ENCODE data around the gene FES. TPM values are rescaled to one million over a fixed set of nuclear protein-coding genes. Genes with fewer than 3 reads are reported as not detected.
"Not testable (repeated sequence)": the region's sequence is repeated elsewhere in the genome, so short reads cannot be mapped to it uniquely, and the experiment has no call there.

FES gene
- total and polyA plus RNA-seq, 5 donors from 2014 or later = 0.13 to 3.8 (median 0.13) TPM; not detected in 2

DNA sequence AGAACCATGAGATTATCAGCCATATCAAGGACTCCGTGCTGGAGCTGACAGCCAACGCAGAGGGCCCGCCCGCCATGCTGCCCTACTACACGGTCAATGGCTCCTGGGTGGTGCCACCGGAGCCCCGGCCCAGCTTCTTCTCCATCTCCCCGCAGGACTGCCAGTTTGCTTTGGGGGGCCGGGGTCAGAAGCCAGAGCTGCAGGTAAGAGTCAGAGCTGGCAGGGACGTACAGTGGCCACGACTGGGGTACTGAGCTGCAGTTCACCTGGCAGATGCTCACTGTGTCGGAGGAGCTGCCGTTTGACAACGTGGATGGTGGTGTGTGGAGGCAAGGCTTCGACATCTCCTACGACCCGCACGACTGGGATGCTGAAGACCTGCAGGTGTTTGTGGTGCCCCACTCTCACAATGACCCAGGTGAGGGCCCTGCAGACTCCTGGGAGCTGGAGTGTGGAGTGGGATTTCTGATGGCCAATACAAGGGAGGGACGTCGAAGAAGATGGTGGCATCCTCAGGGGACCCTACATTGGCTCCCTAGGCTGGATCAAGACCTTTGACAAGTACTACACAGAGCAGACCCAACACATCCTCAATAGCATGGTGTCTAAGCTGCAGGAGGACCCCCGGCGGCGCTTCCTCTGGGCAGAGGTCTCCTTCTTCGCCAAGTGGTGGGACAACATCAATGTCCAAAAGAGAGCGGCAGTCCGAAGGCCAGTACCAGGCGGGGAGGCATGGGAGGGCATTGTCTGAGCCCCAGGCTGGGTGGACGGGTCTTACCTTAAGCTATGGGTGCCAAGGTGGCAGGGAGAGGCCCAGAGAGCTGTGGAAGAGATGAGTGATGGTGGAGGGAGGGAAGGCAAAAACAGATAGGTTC, 21.2 kb downstream of the FES start:
- ATAC-seq (ENCODE audit: low read depth in 2 of 2) = no peak
- H3K27me3 ChIP-seq (ENCODE audit: control insufficient read depth, insufficient read depth, low read length) = no peaks in the 10 kb centered on the region
- Mint-ChIP-seq H3K36me3 (peaks cover 27% of the 10 kb centered on the region), H3K27ac (peak overlapping the region in 1 of 3 donors; percentile 67), H3K4me3 (peak overlapping the region in 2 of 4 donors; percentile 39 to 64), H3K27me3 (no peaks in the 10 kb centered on the region), H3K4me1 (peaks cover 4 to 34% (median 17%) of the 10 kb centered on the region in 4 donors), H3K9me3 (peaks cover 0 to 1% (median 0%) of the 10 kb centered on the region in 7 donors)
- no peaks in the 10 kb centered on the region for H3K9me3 ChIP-seq (ENCODE audit: control insufficient read depth in 2 of 2, low read length in 2 of 2)
- peaks cover 16% of the 10 kb centered on the region for H3K4me1 ChIP-seq (ENCODE audit: control insufficient read depth, insufficient read depth, low read length, poor library complexity, severe bottlenecking)
- peaks cover 46% of the 10 kb centered on the region for H3K36me3 ChIP-seq (ENCODE audit: control insufficient read depth, insufficient read depth, low read length)
- no peak overlapping the region for H3K27ac ChIP-seq (ENCODE audit: insufficient read depth, low read length, poor library complexity, severe bottlenecking)
- H3K4me3 ChIP-seq (ENCODE audit: low read depth, low read length) = no peak overlapping the region
- no peak for DNase-seq

DNA sequence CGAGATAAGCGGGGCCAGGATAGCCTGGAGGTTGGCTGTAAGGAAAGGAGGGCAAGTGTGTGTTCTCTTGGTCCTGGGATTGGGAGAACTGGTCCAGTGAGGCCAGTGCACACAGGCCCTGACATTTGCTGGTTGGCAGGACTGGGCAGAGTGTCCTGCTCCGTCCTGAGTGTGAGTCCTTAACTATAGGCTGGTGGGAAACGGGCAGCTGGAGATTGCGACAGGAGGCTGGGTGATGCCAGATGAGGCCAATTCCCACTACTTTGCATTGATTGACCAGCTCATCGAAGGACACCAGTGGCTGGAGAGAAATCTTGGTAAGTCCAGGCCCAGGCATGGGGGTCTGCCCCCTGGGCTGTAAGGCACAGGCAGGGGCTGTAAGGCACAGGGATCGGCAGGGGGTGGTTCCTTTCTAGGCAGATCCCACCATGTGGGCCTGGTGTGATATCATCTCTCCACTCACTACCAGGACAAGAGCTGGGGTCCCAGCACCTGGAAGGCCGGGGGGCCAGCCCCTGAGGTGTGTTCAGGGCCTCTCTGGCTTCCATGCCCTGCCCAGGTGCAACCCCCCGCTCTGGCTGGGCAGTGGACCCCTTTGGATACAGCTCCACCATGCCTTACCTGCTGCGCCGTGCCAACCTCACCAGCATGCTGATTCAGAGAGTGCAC, 22.0 kb downstream of the FES start:
- no peaks in the 10 kb centered on the region for H3K27me3 Mint-ChIP-seq
- H3K4me1 ChIP-seq (ENCODE audit: control insufficient read depth, insufficient read depth, low read length, poor library complexity, severe bottlenecking) = peaks cover 16% of the 10 kb centered on the region
- peaks cover 4 to 32% (median 17%) of the 10 kb centered on the region in 4 donors for H3K4me1 Mint-ChIP-seq
- H3K9me3 ChIP-seq (ENCODE audit: control insufficient read depth in 2 of 2, low read length in 2 of 2) = no peaks in the 10 kb centered on the region
- DNase-seq (no peak), ATAC-seq (ENCODE audit: low read depth in 2 of 2) (no peak)
- H3K27ac Mint-ChIP-seq = peak overlapping the region in 1 of 3 donors; percentile 67
- H3K4me3 ChIP-seq (ENCODE audit: low read depth, low read length) = no peak overlapping the region
- peaks cover 0 to 1% (median 0%) of the 10 kb centered on the region in 7 donors for H3K9me3 Mint-ChIP-seq
- H3K27ac ChIP-seq (ENCODE audit: insufficient read depth, low read length, poor library complexity, severe bottlenecking) = no peak overlapping the region
- peaks cover 27% of the 10 kb centered on the region for H3K36me3 Mint-ChIP-seq
- H3K36me3 ChIP-seq (ENCODE audit: control insufficient read depth, insufficient read depth, low read length) = peaks cover 53% of the 10 kb centered on the region
- H3K27me3 ChIP-seq (ENCODE audit: control insufficient read depth, insufficient read depth, low read length) = no peaks in the 10 kb centered on the region
- H3K4me3 Mint-ChIP-seq = peak overlapping the region in 1 of 4 donors; percentile 44

DNA sequence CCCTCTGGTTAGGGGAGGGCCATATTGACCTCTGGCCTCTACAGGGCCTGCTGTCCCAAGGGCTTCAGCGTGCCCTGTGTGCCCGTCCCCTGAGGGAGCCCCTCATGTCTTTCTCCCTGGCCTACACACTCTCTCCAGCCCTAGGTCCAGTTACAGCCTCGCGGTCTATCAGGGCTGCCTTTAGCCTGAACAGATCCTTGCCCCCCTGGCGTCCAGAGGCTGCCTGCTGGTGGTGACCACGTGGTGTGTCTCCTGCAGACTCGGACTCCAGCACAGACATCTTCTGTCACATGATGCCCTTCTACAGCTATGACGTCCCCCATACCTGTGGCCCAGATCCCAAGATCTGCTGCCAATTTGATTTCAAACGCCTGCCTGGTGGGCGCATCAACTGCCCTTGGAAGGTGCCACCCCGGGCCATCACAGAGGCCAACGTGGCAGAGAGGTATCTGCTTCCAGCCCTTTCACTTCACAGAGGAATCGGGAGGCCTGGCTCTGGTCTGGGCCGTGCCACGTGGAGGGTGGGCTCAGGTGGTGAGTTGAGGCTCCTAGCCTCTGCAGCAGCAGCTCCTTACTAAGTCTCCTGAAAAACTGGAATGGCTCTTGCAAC, 22.9 kb downstream of the FES start:
- peak overlapping the region in 1 of 4 donors; percentile 72 for H3K4me3 Mint-ChIP-seq
- DNase-seq (no peak), ATAC-seq (ENCODE audit: low read depth in 2 of 2) (no peak)
- no peaks in the 10 kb centered on the region for H3K27me3 Mint-ChIP-seq
- H3K4me1 ChIP-seq (ENCODE audit: control insufficient read depth, insufficient read depth, low read length, poor library complexity, severe bottlenecking) = peaks cover 9% of the 10 kb centered on the region
- no peak overlapping the region for H3K27ac Mint-ChIP-seq
- no peak overlapping the region for H3K4me3 ChIP-seq (ENCODE audit: low read depth, low read length)
- no peak overlapping the region for H3K27ac ChIP-seq (ENCODE audit: insufficient read depth, low read length, poor library complexity, severe bottlenecking)
- H3K4me1 Mint-ChIP-seq = peaks cover 4 to 23% (median 11%) of the 10 kb centered on the region in 4 donors
- no peaks in the 10 kb centered on the region for H3K9me3 ChIP-seq (ENCODE audit: control insufficient read depth in 2 of 2, low read length in 2 of 2)
- peaks cover 61% of the 10 kb centered on the region for H3K36me3 ChIP-seq (ENCODE audit: control insufficient read depth, insufficient read depth, low read length)
- H3K36me3 Mint-ChIP-seq = peaks cover 27% of the 10 kb centered on the region
- H3K27me3 ChIP-seq (ENCODE audit: control insufficient read depth, insufficient read depth, low read length) = no peaks in the 10 kb centered on the region
- H3K9me3 Mint-ChIP-seq = peaks cover 0 to 1% (median 0%) of the 10 kb centered on the region in 7 donors

DNA sequence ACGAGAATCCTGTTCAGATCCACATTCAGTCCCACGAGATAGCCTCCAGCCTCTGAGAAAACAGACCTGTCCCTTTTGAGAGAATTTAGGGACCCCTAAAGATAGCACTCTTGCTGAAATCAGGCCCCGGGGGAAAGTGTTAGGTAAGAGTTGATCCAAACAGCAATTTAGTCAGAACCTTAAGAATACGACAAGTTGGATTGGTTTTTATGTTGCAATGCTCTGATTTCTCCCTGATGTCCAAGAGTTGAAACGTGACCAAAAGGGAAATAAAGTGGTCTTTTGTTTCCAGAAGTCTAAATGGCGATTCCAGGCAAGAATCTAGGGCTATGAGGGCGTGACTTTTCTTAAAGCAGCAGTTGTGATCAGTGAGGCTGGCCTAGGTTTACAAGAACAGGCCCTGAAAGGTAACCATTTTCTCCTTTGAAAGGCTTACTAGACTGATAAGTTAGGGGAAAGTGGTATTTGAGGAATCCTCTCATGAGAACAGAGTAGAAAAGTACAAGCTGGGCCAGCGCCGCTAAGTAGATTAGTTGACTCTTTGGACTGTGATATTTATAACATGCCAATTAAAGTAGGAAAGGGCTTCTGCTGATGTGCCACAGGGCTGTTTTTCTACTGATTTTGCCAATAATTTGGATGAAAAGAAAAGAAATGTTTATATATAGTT, 23.7 kb downstream of the FES start:
- Mint-ChIP-seq H3K27me3 (no peaks in the 10 kb centered on the region), H3K27ac (no peak overlapping the region), H3K4me3 (peak overlapping the region in 1 of 4 donors; percentile 72), H3K36me3 (peaks cover 27% of the 10 kb centered on the region), H3K4me1 (peaks cover 4 to 22% (median 9%) of the 10 kb centered on the region in 4 donors), H3K9me3 (peaks cover 0 to 1% (median 0%) of the 10 kb centered on the region in 7 donors)
- Histone ChIP-seq H3K36me3 (ENCODE audit: control insufficient read depth, insufficient read depth, low read length) (peaks cover 69% of the 10 kb centered on the region), H3K4me3 (ENCODE audit: low read depth, low read length) (no peak overlapping the region), H3K27me3 (ENCODE audit: control insufficient read depth, insufficient read depth, low read length) (no peaks in the 10 kb centered on the region), H3K9me3 (ENCODE audit: control insufficient read depth in 2 of 2, low read length in 2 of 2) (no peaks in the 10 kb centered on the region), H3K27ac (ENCODE audit: insufficient read depth, low read length, poor library complexity, severe bottlenecking) (no peak overlapping the region), H3K4me1 (ENCODE audit: control insufficient read depth, insufficient read depth, low read length, poor library complexity, severe bottlenecking) (peaks cover 8% of the 10 kb centered on the region)
- ATAC-seq (ENCODE audit: low read depth in 2 of 2) = no peak
- no peak for DNase-seq

DNA sequence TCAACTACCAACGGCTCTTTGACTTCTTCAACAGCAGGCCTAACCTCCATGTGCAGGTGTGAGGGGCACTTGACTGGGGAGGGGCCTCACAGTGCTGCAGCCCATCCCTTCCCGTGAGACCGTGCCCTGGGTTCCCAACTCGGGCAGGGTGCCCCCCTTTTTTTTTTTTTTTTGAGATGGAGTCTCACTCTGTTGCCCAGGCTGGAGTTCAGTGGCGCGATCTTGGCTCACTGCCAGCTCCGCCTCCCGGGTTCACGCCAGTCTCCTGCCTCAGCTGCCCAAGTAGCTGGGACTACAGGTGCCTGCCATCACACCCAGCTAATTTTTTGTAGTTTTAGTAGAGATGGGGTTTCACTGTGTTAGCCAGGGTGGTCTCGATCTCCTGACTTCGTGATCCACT, 25.1 kb downstream of the FES start:
- Mint-ChIP-seq H3K36me3 (peaks cover 38% of the 10 kb centered on the region), H3K4me1 (peaks cover 0 to 13% (median 5%) of the 10 kb centered on the region in 4 donors)
- not testable (repeated sequence) for H3K27me3 Mint-ChIP-seq; H3K27me3 ChIP-seq (ENCODE audit: control insufficient read depth, insufficient read depth, low read length); H3K27ac ChIP-seq (ENCODE audit: insufficient read depth, low read length, poor library complexity, severe bottlenecking); H3K4me1 ChIP-seq (ENCODE audit: control insufficient read depth, insufficient read depth, low read length, poor library complexity, severe bottlenecking); H3K4me3 ChIP-seq (ENCODE audit: low read depth, low read length); ATAC-seq (ENCODE audit: low read depth in 2 of 2); H3K9me3 ChIP-seq (ENCODE audit: control insufficient read depth in 2 of 2, low read length in 2 of 2); H3K27ac Mint-ChIP-seq; DNase-seq; H3K4me3 Mint-ChIP-seq; H3K9me3 Mint-ChIP-seq
- H3K36me3 ChIP-seq (ENCODE audit: control insufficient read depth, insufficient read depth, low read length) = peaks cover 84% of the 10 kb centered on the region

DNA sequence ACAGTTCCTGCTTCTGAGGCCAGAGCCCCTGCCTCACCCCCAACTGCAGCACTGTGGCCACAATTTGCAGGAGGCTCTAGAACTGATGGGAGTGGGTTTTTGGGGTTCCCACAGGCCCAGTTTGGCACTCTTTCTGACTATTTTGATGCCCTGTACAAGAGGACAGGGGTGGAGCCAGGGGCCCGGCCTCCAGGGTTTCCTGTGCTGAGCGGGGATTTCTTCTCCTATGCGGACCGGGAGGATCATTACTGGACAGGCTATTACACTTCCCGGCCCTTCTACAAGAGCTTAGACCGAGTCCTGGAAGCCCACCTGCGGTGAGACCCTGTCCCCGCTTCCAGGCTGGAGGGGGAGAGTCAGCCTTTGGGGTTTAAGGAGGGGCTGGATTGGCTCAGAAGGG, 25.7 kb downstream of the FES start:
- ATAC-seq (ENCODE audit: low read depth in 2 of 2) (no peak), DNase-seq (no peak)
- H3K27me3 Mint-ChIP-seq = no peaks in the 10 kb centered on the region
- Histone ChIP-seq H3K36me3 (ENCODE audit: control insufficient read depth, insufficient read depth, low read length) (peaks cover 87% of the 10 kb centered on the region), H3K4me3 (ENCODE audit: low read depth, low read length) (no peak overlapping the region), H3K27me3 (ENCODE audit: control insufficient read depth, insufficient read depth, low read length) (no peaks in the 10 kb centered on the region), H3K4me1 (ENCODE audit: control insufficient read depth, insufficient read depth, low read length, poor library complexity, severe bottlenecking) (no peaks in the 10 kb centered on the region), H3K27ac (ENCODE audit: insufficient read depth, low read length, poor library complexity, severe bottlenecking) (no peak overlapping the region), H3K9me3 (ENCODE audit: control insufficient read depth in 2 of 2, low read length in 2 of 2) (no peaks in the 10 kb centered on the region)
- peaks cover 37% of the 10 kb centered on the region for H3K36me3 Mint-ChIP-seq
- no peak overlapping the region for H3K4me3 Mint-ChIP-seq
- peaks cover 0 to 11% (median 5%) of the 10 kb centered on the region in 4 donors for H3K4me1 Mint-ChIP-seq
- H3K27ac Mint-ChIP-seq = peak overlapping the region in 1 of 3 donors; percentile 55
- H3K9me3 Mint-ChIP-seq = peaks cover 0 to 1% (median 0%) of the 10 kb centered on the region in 7 donors
